ENCODE data around the gene PHTF1. TPM values are rescaled to one million over a fixed set of nuclear protein-coding genes. Genes with fewer than 3 reads are reported as not detected.

The PHTF1 gene
- total and polyA plus RNA-seq, 10 of the 15 experiments (the other 5 are each of a cell fraction or from before 2014, with no cell fraction given) = 7.8 to 37.6 (median 24.1) TPM

GRCh38 chr1:113788802-113789201 lies 29.5 kb upstream of the PHTF1 start:
- H3K79me2 ChIP-seq (ENCODE audit: control insufficient read depth, insufficient read depth, low read length) = peaks cover 18% of the 10 kb centered on the region
- H3K27ac ChIP-seq (ENCODE audit: control insufficient read depth, insufficient read depth) = no peak overlapping the region
- no peaks in the 10 kb centered on the region for H4K20me1 ChIP-seq (ENCODE audit: control insufficient read depth, insufficient read depth)
- ChIA-PET SMC1A (ENCODE audit: uncharacterized antibody, unreplicated experiment) (interaction anchor here (0.7 to 6.9 kb wide), 8 partner anchors 8 to 142 kb away, joined by 3 to 134 read pairs (median 6); partner anchors contain the start of genes PHTF1 and RSBN1), CTCF (interaction anchor here (0.8 to 1.7 kb wide), 4 partner anchors 9 to 23 kb away, joined by 3 to 6 read pairs (median 4); partner anchors contain the start of gene RSBN1), POLR2A (interaction anchor here (0.8 to 1.3 kb wide), 2 partner anchors 22 to 154 kb away, joined by 3 to 5 read pairs; no protein-coding TSS in a partner anchor), RAD21 (ENCODE audit: unreplicated experiment) (interaction anchor here (1.1 to 1.8 kb wide), 3 partner anchors 10 to 29 kb away, joined by 5 to 7 read pairs (median 5); no protein-coding TSS in a partner anchor)
- no peak overlapping the region for H3K4me2 ChIP-seq (ENCODE audit: control insufficient read depth, insufficient read depth)
- no peak overlapping the region for H3K9ac ChIP-seq (ENCODE audit: control insufficient read depth, insufficient read depth, low read length)
- H2AFZ ChIP-seq (ENCODE audit: control insufficient read depth, low read depth, low read length) = no peak overlapping the region
- peaks cover 18% of the 10 kb centered on the region for H3K4me1 ChIP-seq (ENCODE audit: control insufficient read depth, insufficient read depth, low read length)
- DNase-seq (ENCODE audit: low read depth, low spot score) = no peak
- no TSS peak for BruUV-seq (replicated peaks)
- TF ChIP-seq RAD21 (IDR thresholded peaks at IDR 0.05; ENCODE audit: insufficient read depth, low read depth, low read length) (no peak), GATAD2B (conservative IDR thresholded peaks at IDR 0.05; ENCODE audit: low read depth) (no peak), SREBF2 (IDR thresholded peaks at IDR 0.05; ENCODE audit: low read length) (no peak), CBX5 (IDR thresholded peaks at IDR 0.05; ENCODE audit: low read depth) (no peak), RUNX3 (IDR thresholded peaks at IDR 0.05; ENCODE audit: low read length) (no peak), TCF3 (IDR thresholded peaks at IDR 0.05; ENCODE audit: borderline replicate concordance, insufficient read depth, low read depth, low read length) (no peak), MXI1 (IDR thresholded peaks at IDR 0.05; ENCODE audit: low read depth, low read length) (no peak), IRF3 (IDR thresholded peaks at IDR 0.05) (no peak), BACH1 (IDR thresholded peaks at IDR 0.05; ENCODE audit: borderline replicate concordance) (no peak), EGR1 (IDR thresholded peaks at IDR 0.05; ENCODE audit: borderline replicate concordance in 1 of 2, low read depth in 2 of 2, low read length in 2 of 2) (no peak), MEF2B (IDR thresholded peaks at IDR 0.05; ENCODE audit: partially characterized antibody, poor library complexity, severe bottlenecking) (no peak), SUPT20H (IDR thresholded peaks at IDR 0.05; ENCODE audit: borderline replicate concordance, control insufficient read depth, low read depth, low read length) (no peak), PAX5 (IDR thresholded peaks at IDR 0.05; ENCODE audit: borderline replicate concordance, low read depth, low read length) (no peak), ASH2L (IDR thresholded peaks at IDR 0.05; ENCODE audit: borderline replicate concordance, low read depth) (no peak)
- H3K27me3 ChIP-seq (replicated peaks in 1 of 2; ENCODE audit: control insufficient read depth in 2 of 2, insufficient read depth in 2 of 2, low read length in 1 of 2) = no peaks in the 10 kb centered on the region
- FAIRE-seq = no peak
- peaks cover 0 to 10% of the 10 kb centered on the region in 2 experiments; a peak in 3 of 4 replicates for H3K36me3 ChIP-seq (ENCODE audit: control insufficient read depth in 2 of 2, insufficient read depth in 2 of 2, low read length in 1 of 2)
- no peaks in the 10 kb centered on the region; the same call in 1 of the 3 replicates for H3K9me3 ChIP-seq (replicated peaks; ENCODE audit: control insufficient read depth, insufficient read depth, low read length)
- no peak overlapping the region for H3K4me3 ChIP-seq
- in situ Hi-C loops (cut with MboI) = no loop called here
- 83% methylated on average over 3 of the region's 3 CpGs for WGBS (ENCODE audit: insufficient coverage, insufficient replicate concordance, low lambda C conversion rate, missing lambda C conversion rate)
- no peak for ATAC-seq
- intact Hi-C loops (cut with micrococcal nuclease; ENCODE audit: unreplicated experiment) = no loop called here
